Measurements from ENCODE around the gene MTF2. TPM values are rescaled to one million over a fixed set of nuclear protein-coding genes. Genes with fewer than 3 reads are reported as not detected.

The MTF2 gene
- total and polyA plus RNA-seq, 3 donors from 2014 or later: 32.2 to 68.3 (median 57.4) TPM

GRCh38 chr1:93095804-93096585 lies 16.9 kb downstream of the MTF2 start:
- 74 to 81% methylated on average over 6 of the region's 6 CpGs for WGBS, 2 donors
- peak overlapping the region in 1 of 2 donors; percentile 37 for H3K27ac ChIP-seq
- H3K9me3 ChIP-seq: no peaks in the 10 kb centered on the region
- DNase-seq: no peak
- peaks cover 16% of the 10 kb centered on the region for H3K4me1 ChIP-seq
- intact Hi-C loops (cut with DNase I; ENCODE audit: low total_unique reads): no loop called here
- H3K4me3 ChIP-seq: no peak overlapping the region
- TF ChIP-seq CTCF (IDR thresholded peaks at IDR 0.05) (no peak), POLR2A (IDR thresholded peaks at IDR 0.05) (no peak)
- H3K27me3 ChIP-seq: no peaks in the 10 kb centered on the region
- H3K36me3 ChIP-seq (ENCODE audit: low read depth, missing control alignments): no peaks in the 10 kb centered on the region

- Histone ChIP-seq H3K27ac (no peak overlapping the region), H3K9me3 (no peaks in the 10 kb centered on the region), H3K4me3 (no peak overlapping the region), H3K27me3 (no peaks in the 10 kb centered on the region), H3K36me3 (ENCODE audit: low read depth, missing control alignments) (no peaks in the 10 kb centered on the region), H3K4me1 (no peaks in the 10 kb centered on the region)
- DNase-seq: no peak
- intact Hi-C loops (cut with DNase I; ENCODE audit: low total_unique reads): no loop called here
- TF ChIP-seq POLR2A (IDR thresholded peaks at IDR 0.05): no peak
- TF ChIP-seq CTCF (IDR thresholded peaks at IDR 0.05): no peak
- WGBS, 2 donors: 83 to 88% methylated on average over 4 of the region's 4 CpGs
Observed at GRCh38 chr1:93102142-93102541, 23.1 kb downstream of the MTF2 start.

- Histone ChIP-seq H3K27me3 (no peaks in the 10 kb centered on the region), H3K36me3 (ENCODE audit: low read depth, missing control alignments) (no peaks in the 10 kb centered on the region), H3K9me3 (no peaks in the 10 kb centered on the region), H3K4me3 (no peak overlapping the region), H3K4me1 (no peaks in the 10 kb centered on the region), H3K27ac (no peak overlapping the region)
- no peak for TF ChIP-seq CTCF (IDR thresholded peaks at IDR 0.05)
- TF ChIP-seq POLR2A (IDR thresholded peaks at IDR 0.05): no peak
- DNase-seq: no peak
- intact Hi-C loops (cut with DNase I; ENCODE audit: low total_unique reads): no loop called here
- WGBS, 2 donors: 83 to 85% methylated on average over 2 of the region's 2 CpGs
Observed at GRCh38 chr1:93106226-93106625, 27.1 kb downstream of the MTF2 start.

GRCh38 chr1:93107395-93107794 lies 28.3 kb downstream of the MTF2 start:
- intact Hi-C loops (cut with DNase I; ENCODE audit: low total_unique reads): no loop called here
- Histone ChIP-seq H3K4me3 (no peak overlapping the region), H3K27me3 (no peaks in the 10 kb centered on the region), H3K9me3 (no peaks in the 10 kb centered on the region), H3K4me1 (no peaks in the 10 kb centered on the region), H3K36me3 (ENCODE audit: low read depth, missing control alignments) (no peaks in the 10 kb centered on the region), H3K27ac (no peak overlapping the region)
- TF ChIP-seq CTCF (IDR thresholded peaks at IDR 0.05): no peak
- WGBS, 2 donors: 93 to 98% methylated on average over 4 of the region's 4 CpGs
- no peak for DNase-seq

GRCh38 chr1:93108335-93108734 lies 29.3 kb downstream of the MTF2 start:
- Histone ChIP-seq H3K27ac (no peak overlapping the region), H3K36me3 (ENCODE audit: low read depth, missing control alignments) (no peaks in the 10 kb centered on the region), H3K9me3 (no peaks in the 10 kb centered on the region), H3K4me1 (no peaks in the 10 kb centered on the region), H3K4me3 (no peak overlapping the region), H3K27me3 (no peaks in the 10 kb centered on the region)
- intact Hi-C loops (cut with DNase I; ENCODE audit: low total_unique reads): no loop called here
- TF ChIP-seq CTCF (IDR thresholded peaks at IDR 0.05): no peak
- TF ChIP-seq POLR2A (IDR thresholded peaks at IDR 0.05): no peak
- 87 to 93% methylated on average over 2 of the region's 2 CpGs for WGBS, 2 donors
- no peak for DNase-seq

Measured in testis (tissue), 3 donors.